H1 (cell line): Measurements from ENCODE around the gene TMEM273. TPM values are rescaled to one million over a fixed set of nuclear protein-coding genes. Genes with fewer than 3 reads are reported as not detected.

Experiments used
- CTCF ChIA-PET: fragments of 300-600 bp; sonication (Branson Sonifier 250); formaldehyde crosslinking; loops from one replicate; lab custom pipeline; 2021; ENCODE audit not compliant: partially characterized antibody; lab: Charles Lee
- POLR2A ChIA-PET: fragments of 300-600 bp; sonication (Branson Sonifier 250); formaldehyde crosslinking; loops from one replicate; lab custom pipeline; 2021; ENCODE audit warnings: inconsistent platforms; ENCODE audit not compliant: partially characterized antibody; lab: Charles Lee
- DNase-seq, 2 experiments: peaks; one replicate each; pipeline versions ENCODE4 v3.0.0 to v3.0.0-alpha.2; 2010 to 2022; ENCODE audit warnings: low spot score in 2 of 2, low read depth in 1 of 2, mixed read lengths in 1 of 2
- FAIRE-seq: peaks from 2 replicates; lab custom pipeline; 2011; peaks lifted over from hg19 to GRCh38; lab: Jason Lieb, UNC
- H2AFZ ChIP-seq: 2 replicates; pipeline ENCODE4 v1.8.1; 2012; ENCODE audit warnings: low read length, inconsistent platforms
- H2AK5ac ChIP-seq: 2 replicates; pipeline ENCODE4 v1.6.1; 2013; ENCODE audit warnings: low read depth, low read length
- H2BK120ac ChIP-seq: replicated peaks from 2 replicates; pipeline ENCODE3; 2013; ENCODE audit warnings: low read depth, low read length, inconsistent platforms
- H2BK12ac ChIP-seq: 2 replicates; pipeline ENCODE4 v1.6.1; 2013; ENCODE audit warnings: low read depth, low read length
- H2BK15ac ChIP-seq: 2 replicates; pipeline ENCODE4 v1.6.1; 2013; ENCODE audit warnings: low read length
- H2BK20ac ChIP-seq: 2 replicates; pipeline ENCODE4 v1.6.1; 2013; ENCODE audit warnings: low read length
- H2BK5ac ChIP-seq: 2 replicates; pipeline ENCODE4 v1.6.1; 2013; ENCODE audit warnings: low read depth, low read length
- H3K14ac ChIP-seq: 2 replicates; pipeline ENCODE4 v1.6.1; 2013; ENCODE audit warnings: inconsistent platforms; ENCODE audit not compliant: insufficient read length
- H3K18ac ChIP-seq: 2 replicates; pipeline ENCODE4 v1.6.1; 2013; ENCODE audit warnings: low read length; ENCODE audit errors: extremely low read depth
- H3K23ac ChIP-seq: 2 replicates; pipeline ENCODE4 v1.6.1; 2013; ENCODE audit warnings: inconsistent platforms; ENCODE audit not compliant: insufficient read length
- H3K23me2 ChIP-seq: 2 replicates; pipeline ENCODE4 v1.6.1; 2013; ENCODE audit warnings: low read depth, low read length
- H3K27ac ChIP-seq: 2 replicates; pipeline ENCODE4 v1.6.1; 2011; ENCODE audit warnings: low read depth, low read length, inconsistent platforms
- H3K27me3 ChIP-seq, 4 experiments: replicated peaks in 1 of 4; 1 replicate in 1 of 4; 2 replicates in 3 of 4; pipeline versions ENCODE4 v1.6.1 to v1.8.1; 2011 to 2013; ENCODE audit warnings: low read length in 3 of 4, mild to moderate bottlenecking in 3 of 4, inconsistent platforms in 2 of 4, mixed read lengths in 2 of 4, moderate library complexity in 1 of 4; ENCODE audit not compliant: control insufficient read depth in 3 of 4, insufficient read depth in 3 of 4; ENCODE audit errors: extremely low read depth in 1 of 4
- H3K36me3 ChIP-seq, 4 experiments: 2 replicates each; pipeline versions ENCODE4 v1.6.1 to v1.8.1; 2011 to 2013; ENCODE audit warnings: mild to moderate bottlenecking in 4 of 4, low read length in 3 of 4, moderate library complexity in 2 of 4, control low read depth in 1 of 4, inconsistent platforms in 1 of 4; ENCODE audit not compliant: insufficient read depth in 4 of 4, control insufficient read depth in 2 of 4
- H3K4ac ChIP-seq: replicated peaks from 2 replicates; pipeline ENCODE3; 2013; ENCODE audit warnings: low read length, low read depth, mixed read lengths, inconsistent platforms; ENCODE audit not compliant: insufficient read length
- H3K4me1 ChIP-seq, 4 experiments: replicated peaks in 1 of 4; 1 replicate in 1 of 4; 2 replicates in 3 of 4; pipeline versions ENCODE4 v1.6.1 to v1.8.1; 2011 to 2013; ENCODE audit warnings: low read length in 3 of 4, inconsistent platforms in 2 of 4, mixed read lengths in 1 of 4; ENCODE audit not compliant: insufficient read depth in 4 of 4, control insufficient read depth in 3 of 4
- H3K4me2 ChIP-seq, 2 experiments: 2 replicates each; pipeline versions ENCODE4 v1.6.1 to v1.8.1; 2011 to 2013; ENCODE audit warnings: low read depth in 2 of 2, low read length in 2 of 2, control low read depth in 1 of 2, inconsistent platforms in 1 of 2, mild to moderate bottlenecking in 1 of 2; ENCODE audit not compliant: insufficient read depth in 1 of 2
- H3K4me3 ChIP-seq, 4 experiments: fragments of 200-600, 300-600 bp in 1 of 4; sonication (generic), shearing (Covaris generic), sonication (Bioruptor Twin) in 1 of 4; 2 replicates each; pipeline versions ENCODE4 v1.5.1 to v1.8.1; 2011 to 2016; ENCODE audit warnings: low read length in 4 of 4, low read depth in 3 of 4, control low read depth in 2 of 4, inconsistent platforms in 2 of 4, mild to moderate bottlenecking in 2 of 4, mixed read lengths in 1 of 4, moderate library complexity in 1 of 4; ENCODE audit not compliant: insufficient read depth in 2 of 4; ENCODE audit errors: extremely low read depth in 1 of 4
- H3K56ac ChIP-seq: replicated peaks from 2 replicates; pipeline ENCODE3; 2013; ENCODE audit warnings: low read depth, mild to moderate bottlenecking, mixed read lengths, low read length, inconsistent platforms; ENCODE audit not compliant: insufficient read length
- H3K79me1 ChIP-seq: 2 replicates; pipeline ENCODE4 v1.6.1; 2013; ENCODE audit warnings: low read depth, low read length, control low read depth
- H3K79me2 ChIP-seq, 2 experiments: 2 replicates each; pipeline versions ENCODE4 v1.6.1 to v1.8.1; 2012 to 2013; ENCODE audit warnings: low read length in 2 of 2, mild to moderate bottlenecking in 2 of 2, inconsistent platforms in 1 of 2; ENCODE audit not compliant: insufficient read depth in 2 of 2, control insufficient read depth in 1 of 2
- H3K9ac ChIP-seq, 4 experiments: replicated peaks in 1 of 4; 1 replicate in 1 of 4; 2 replicates in 3 of 4; pipeline versions ENCODE4 v1.6.1 to v1.8.1; 2011 to 2013; ENCODE audit warnings: low read depth in 3 of 4, low read length in 3 of 4, control low read depth in 2 of 4, mild to moderate bottlenecking in 2 of 4, moderate library complexity in 2 of 4, inconsistent platforms in 1 of 4; ENCODE audit errors: extremely low read depth in 1 of 4
- H3K9me3 ChIP-seq, 2 experiments: 2 replicates each; pipeline versions ENCODE4 v1.6.1 to v1.8.1; 2012 to 2013; ENCODE audit warnings: mild to moderate bottlenecking in 2 of 2, moderate library complexity in 2 of 2, control low read depth in 1 of 2, inconsistent platforms in 1 of 2, low read depth in 1 of 2, low read length in 1 of 2, mixed read lengths in 1 of 2; ENCODE audit not compliant: insufficient read depth in 2 of 2
- H4K20me1 ChIP-seq, 2 experiments: replicated peaks in 1 of 2; 2 replicates each; pipeline versions ENCODE3 to v1.8.1; 2011 to 2013; ENCODE audit warnings: inconsistent platforms in 2 of 2, low read length in 2 of 2, mild to moderate bottlenecking in 1 of 2; ENCODE audit not compliant: insufficient read depth in 2 of 2, control insufficient read depth in 1 of 2
- H4K5ac ChIP-seq: 2 replicates; pipeline ENCODE4 v1.6.1; 2013; ENCODE audit warnings: low read length, low read depth, mixed read lengths, inconsistent platforms; ENCODE audit not compliant: insufficient read length
- H4K8ac ChIP-seq: 2 replicates; pipeline ENCODE4 v1.8.0; 2013; ENCODE audit warnings: mild to moderate bottlenecking, moderate library complexity, low read length, inconsistent platforms; ENCODE audit not compliant: insufficient read depth; ENCODE audit errors: extremely low read depth
- H4K91ac ChIP-seq: replicated peaks from 2 replicates; pipeline ENCODE3; 2013; ENCODE audit warnings: low read length, mixed read lengths, inconsistent platforms; ENCODE audit not compliant: insufficient read length
- HDAC2 ChIP-seq, 2 experiments: fragments of 300-600 bp in 1 of 2; sonication (generic) in 1 of 2; IDR thresholded peaks; 2 replicates each; pipeline ENCODE4 v1.6.1; 2011 to 2012; ENCODE audit warnings: low read depth in 2 of 2, low read length in 2 of 2, mild to moderate bottlenecking in 2 of 2, moderate library complexity in 2 of 2, borderline replicate concordance in 1 of 2, inconsistent platforms in 1 of 2
- POU5F1 ChIP-seq: IDR thresholded peaks from 2 replicates; pipeline ENCODE4 v1.6.1; 2011; ENCODE audit warnings: low read depth, mild to moderate bottlenecking, low read length, moderate library complexity
- SUZ12 ChIP-seq: fragments of 200-600 bp; sonication (generic); IDR thresholded peaks from 2 replicates; pipeline ENCODE4 v1.6.1; 2012; ENCODE audit warnings: mild to moderate bottlenecking, inconsistent platforms, low read length, moderate library complexity, mixed read lengths
- WGBS, 2 experiments: shearing (Covaris generic) in 1 of 2; methylation state at CpG; one replicate each; pipeline versions ENCODE4 v1.1.6 to v1.1.7; 2013 to 2015; ENCODE audit warnings: low lambda C conversion rate in 2 of 2, mixed read lengths in 2 of 2, inconsistent platforms in 1 of 2, low coverage in 1 of 2, missing lambda C conversion rate in 1 of 2; ENCODE audit not compliant: insufficient replicate concordance in 2 of 2, insufficient coverage in 1 of 2, insufficient read length in 1 of 2; ENCODE audit errors: extremely low coverage in 1 of 2, missing lambda C conversion rate in 1 of 2; 5-methylcytosine and 5-hydroxymethylcytosine counted together
- polyA plus RNA-seq, 7 experiments: library from polyadenylated mRNA; depleted of rRNA in 3 of 7; stranded (reverse) in 5 of 7; unstranded in 2 of 7; fragments of >200 nt in 5 of 7; fragments of 200-250 nt in 2 of 7; gene quantifications; 1 replicate in 5 of 7; 2 replicates in 1 of 7; 4 replicates in 1 of 7; pipeline versions ENCODE4 v1.2.1 to v1.2.3, GENCODE V29; 2011 to 2013; ENCODE audit warnings: missing spikeins in 2 of 7, mixed read lengths in 2 of 7
- total RNA-seq: library from RNA; stranded (reverse); fragmentation: NEBNext Ultra II Directional; extraction: Animal tissue kit (Norgen Biotek cat#: 25700); gene quantifications from 2 replicates; pipeline ENCODE4 v1.2.1, GENCODE V29; 2021

TMEM273 gene
- total and polyA plus RNA-seq, 2 of the 8 experiments (the other 6 are each of a cell fraction or from before 2014, with no cell fraction given): not detected

- H3K4me3 ChIP-seq: no peak overlapping the region
- H3K79me2 ChIP-seq: no peaks in the 10 kb centered on the region
- no peak overlapping the region for H4K8ac ChIP-seq
- H4K5ac ChIP-seq: no peak overlapping the region
- H3K18ac ChIP-seq: no peak overlapping the region
- H3K23me2 ChIP-seq: no peaks in the 10 kb centered on the region
- 97% methylated on average over 5 of the region's 5 CpGs; no CpG with 5 or more reads in 1 of the 2 experiments for WGBS, 2 experiments
- H3K79me1 ChIP-seq: no peaks in the 10 kb centered on the region
- no peak overlapping the region for H2BK12ac ChIP-seq
- H3K23ac ChIP-seq: no peak overlapping the region
- no peaks in the 10 kb centered on the region for H4K20me1 ChIP-seq
- H3K14ac ChIP-seq: no peak overlapping the region
- no peaks in the 10 kb centered on the region for H3K36me3 ChIP-seq
- H4K91ac ChIP-seq: no peak overlapping the region
- no peak overlapping the region for H3K9ac ChIP-seq
- H3K9me3 ChIP-seq: no peaks in the 10 kb centered on the region
- H2BK120ac ChIP-seq: no peak overlapping the region
- H3K56ac ChIP-seq: no peak overlapping the region
- H2BK15ac ChIP-seq: no peak overlapping the region
- CTCF ChIA-PET: no interaction called here
- H3K4me2 ChIP-seq: no peak overlapping the region
- H3K4me1 ChIP-seq: peaks cover 0 to 2% (median under 1%) of the 10 kb centered on the region in 4 experiments; a peak in 2 of 7 replicates
- no peak overlapping the region for H3K4ac ChIP-seq
- no peaks in the 10 kb centered on the region for H3K27me3 ChIP-seq
- H3K27ac ChIP-seq: no peak overlapping the region
- no peak overlapping the region for H2BK5ac ChIP-seq
- no peak overlapping the region for H2AFZ ChIP-seq
- no peak overlapping the region for H2AK5ac ChIP-seq
- POLR2A ChIA-PET: no interaction called here
- FAIRE-seq (no peak), DNase-seq (no peak)
- no peak overlapping the region for H2BK20ac ChIP-seq
- no peak for TF ChIP-seq POU5F1
- no peak for TF ChIP-seq SUZ12
- TF ChIP-seq HDAC2 (IDR thresholded peaks at IDR 0.05; ENCODE audit: borderline replicate concordance in 1 of 2, low read depth in 2 of 2, low read length in 2 of 2): no peak
These were observed 28.1 kb downstream of the TMEM273 start for GRCh38 chr10:49160110-49160509.
